Hematopoietic multipotent progenitor cell treated with erythropoietin and hydrocortisone succinate and interleukin-3 and kit ligand, for 4 days (in vitro differentiated cells): Measurements from ENCODE around the gene FKBP3.
A peak's percentile ranks its signal among the peaks of the same experiment; 100 is the strongest.
"Not testable (repeated sequence)": the region's sequence is repeated elsewhere in the genome, so short reads cannot be mapped to it uniquely, and the experiment has no call there.

ENCODE experiments used
- DNase-seq: peaks from one replicate; pipeline ENCODE4 v3.0.0-alpha.2; 2015

Gene FKBP3

DNA sequence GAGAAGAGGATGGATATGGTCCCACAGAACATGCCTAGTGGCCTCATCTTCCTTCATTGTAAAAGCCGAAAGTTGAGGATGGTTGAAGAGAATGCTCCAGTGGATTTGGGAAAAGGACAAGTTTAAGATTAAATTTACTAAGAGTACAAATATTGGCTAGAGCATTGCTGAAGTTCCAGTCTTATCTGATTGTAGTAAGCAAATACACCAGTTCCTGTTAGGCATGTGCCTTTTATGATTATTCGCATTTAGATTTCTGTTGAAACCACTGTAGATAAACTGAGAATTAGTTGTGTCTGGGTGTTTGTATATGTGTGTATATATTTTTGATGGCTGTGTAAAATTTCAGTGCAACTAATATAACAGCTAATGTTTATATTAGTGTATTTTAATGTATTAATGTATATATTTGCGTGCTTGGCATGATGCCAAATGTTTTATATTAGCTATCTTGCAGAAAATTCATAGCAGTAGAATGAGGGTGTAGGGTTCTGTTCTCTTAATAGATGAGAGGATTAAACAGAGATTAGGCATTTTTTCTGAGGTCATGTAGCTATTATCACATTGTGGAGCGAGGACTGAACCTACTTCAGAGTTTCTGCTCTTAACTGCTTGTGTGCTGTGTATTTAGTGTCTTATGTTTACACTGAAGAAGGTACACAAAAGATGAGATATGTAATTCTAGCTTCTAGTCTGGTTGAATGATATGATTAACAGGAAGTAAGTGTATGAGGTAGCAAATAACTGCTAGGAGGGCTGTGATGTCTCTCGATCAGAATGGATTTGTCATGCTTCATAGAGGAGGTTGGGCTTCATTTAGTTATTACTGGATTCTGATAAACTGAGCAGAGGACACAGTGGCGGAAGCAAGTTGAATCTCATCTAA, 21.1 kb downstream of the FKBP3 start:
- DNase-seq, result peak; percentile 69

- no peak for DNase-seq
These were observed 29.7 kb downstream of the FKBP3 start for GRCh38 chr14:45104561-45104960.

GRCh38 chr14:45103806-45104205, 30.5 kb downstream of the FKBP3 start:
- no peak for DNase-seq

GRCh38 chr14:45096218-45096617, 38.1 kb downstream of the FKBP3 start:
- DNase-seq, result no peak

GRCh38 chr14:45095143-45095542, 39.1 kb downstream of the FKBP3 start:
- DNase-seq, result no peak

- no peak for DNase-seq
These were observed 40.0 kb downstream of the FKBP3 start for GRCh38 chr14:45094275-45094674.

- DNase-seq, result no peak
These were observed 42.6 kb downstream of the FKBP3 start for GRCh38 chr14:45091710-45092109.

DNA sequence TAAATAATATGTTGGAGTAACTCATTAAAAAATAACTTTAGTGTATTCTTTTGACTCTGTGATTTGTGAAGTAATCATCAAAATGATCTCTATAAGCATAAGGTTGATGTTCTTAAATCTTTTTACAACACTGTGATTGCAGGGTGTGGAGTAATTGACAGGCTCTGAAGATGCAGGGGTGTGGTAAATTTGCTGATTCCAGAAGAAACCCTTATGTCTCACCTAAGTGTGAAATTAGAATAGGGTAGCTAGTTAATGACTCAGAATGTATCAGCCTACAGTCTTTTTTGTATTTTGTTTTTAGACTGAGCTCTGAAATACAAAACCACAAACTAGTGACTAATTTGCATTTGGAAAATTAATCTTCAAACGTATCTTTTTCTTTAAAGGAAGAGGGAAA, 44.5 kb downstream of the FKBP3 start:
- DNase-seq, result no peak

DNA sequence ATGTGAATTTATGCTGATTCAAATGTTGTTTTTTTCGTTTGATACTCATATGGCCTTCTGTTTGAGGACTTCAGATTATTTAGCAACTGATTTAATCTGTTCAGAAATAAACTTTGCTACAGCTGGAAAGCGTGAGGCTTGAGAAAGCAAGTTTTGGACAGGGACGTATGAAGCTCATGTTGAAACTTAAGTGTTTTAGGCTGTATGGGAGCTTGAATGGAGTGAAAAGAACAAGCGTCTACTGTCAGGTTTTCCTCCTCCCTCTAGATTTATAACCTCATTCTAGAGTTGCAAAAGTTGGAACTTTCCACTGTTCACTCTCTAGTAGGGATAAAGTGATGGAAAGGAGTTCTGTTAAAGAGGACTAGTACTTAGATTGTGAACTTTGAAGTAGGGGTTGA, 49.3 kb downstream of the FKBP3 start:
- DNase-seq, result peak; percentile 50

GRCh38 chr14:45083976-45084722, 50.1 kb downstream of the FKBP3 start, which contains the start of gene PRPF39:
TSS of gene PRPF39 (plus strand) at chr14:45084116. CDS start at chr14:45095240, 11,124 bp downstream.
- DNase-seq, result peak; percentile 98

- no peak for DNase-seq
These were observed 50.7 kb downstream of the FKBP3 start for GRCh38 chr14:45083617-45083975.

GRCh38 chr14:45082420-45082819, 51.9 kb downstream of the FKBP3 start:
- no peak for DNase-seq

DNA sequence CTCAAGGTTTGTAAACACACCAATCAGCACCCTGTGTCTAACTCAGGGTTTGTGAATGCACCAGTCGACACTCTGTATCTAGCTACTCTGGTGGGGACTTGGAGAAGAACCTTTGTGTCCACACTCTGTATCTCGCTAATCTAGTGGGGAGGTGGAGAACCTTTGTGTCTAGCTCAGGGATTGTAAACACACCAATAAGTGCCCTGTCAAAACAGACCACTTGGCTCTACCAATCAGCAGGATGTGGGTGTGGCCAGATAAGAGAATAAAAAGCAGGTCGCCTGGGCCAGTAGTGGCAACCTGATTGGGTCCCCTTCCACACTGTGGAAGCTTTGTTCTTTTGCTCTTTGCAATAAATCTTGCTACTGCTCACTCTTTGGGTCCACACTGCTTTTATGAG, 53.2 kb downstream of the FKBP3 start:
- peak; percentile 22 for DNase-seq

DNA sequence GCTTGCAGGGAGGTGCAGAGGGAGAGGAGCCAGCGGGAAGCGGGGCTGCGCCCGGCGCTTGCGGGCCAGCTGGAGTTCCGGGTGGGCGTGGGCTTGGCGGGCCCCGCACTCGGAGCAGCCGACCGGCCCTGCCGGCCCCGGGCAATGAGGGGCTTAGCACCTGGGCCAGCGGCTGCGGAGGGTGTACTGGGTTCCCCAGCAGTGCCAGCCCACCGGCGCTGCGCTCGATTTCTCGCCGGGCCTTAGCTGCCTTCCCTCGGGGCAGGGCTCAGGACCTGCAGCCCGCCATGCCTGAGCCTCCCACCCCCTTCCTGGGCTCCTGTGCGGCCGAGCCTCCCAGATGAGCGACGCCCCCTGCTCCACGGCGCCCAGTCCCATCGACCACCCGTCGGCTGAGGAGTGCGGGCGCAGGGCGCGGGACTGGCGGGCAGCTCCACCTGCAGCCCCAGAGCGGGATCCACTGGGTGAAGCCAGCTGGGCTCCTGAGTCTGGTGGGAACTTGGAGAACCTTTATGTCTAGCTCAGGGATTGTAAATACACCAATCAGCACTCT, 53.8 kb downstream of the FKBP3 start:
- not testable (repeated sequence) for DNase-seq

DNA sequence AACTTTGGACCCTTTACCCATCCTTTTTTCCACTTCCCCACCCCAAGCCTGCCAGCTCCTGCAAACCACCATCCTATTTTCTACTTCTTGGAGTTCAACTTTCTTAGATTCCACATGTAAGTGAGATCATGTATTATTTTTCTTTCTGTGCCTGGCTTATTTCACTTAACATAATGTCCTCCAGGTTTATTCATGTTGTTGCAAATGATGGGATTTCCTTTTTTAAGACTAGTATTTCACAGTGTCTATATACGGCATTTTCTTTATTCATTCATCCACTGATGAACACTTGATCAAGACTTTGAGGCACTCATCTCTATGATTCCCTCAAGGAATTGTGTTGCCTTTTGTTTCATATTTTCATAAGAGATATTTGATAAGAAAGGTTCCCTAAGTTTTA, 56.0 kb downstream of the FKBP3 start:
- DNase-seq, result no peak

DNA sequence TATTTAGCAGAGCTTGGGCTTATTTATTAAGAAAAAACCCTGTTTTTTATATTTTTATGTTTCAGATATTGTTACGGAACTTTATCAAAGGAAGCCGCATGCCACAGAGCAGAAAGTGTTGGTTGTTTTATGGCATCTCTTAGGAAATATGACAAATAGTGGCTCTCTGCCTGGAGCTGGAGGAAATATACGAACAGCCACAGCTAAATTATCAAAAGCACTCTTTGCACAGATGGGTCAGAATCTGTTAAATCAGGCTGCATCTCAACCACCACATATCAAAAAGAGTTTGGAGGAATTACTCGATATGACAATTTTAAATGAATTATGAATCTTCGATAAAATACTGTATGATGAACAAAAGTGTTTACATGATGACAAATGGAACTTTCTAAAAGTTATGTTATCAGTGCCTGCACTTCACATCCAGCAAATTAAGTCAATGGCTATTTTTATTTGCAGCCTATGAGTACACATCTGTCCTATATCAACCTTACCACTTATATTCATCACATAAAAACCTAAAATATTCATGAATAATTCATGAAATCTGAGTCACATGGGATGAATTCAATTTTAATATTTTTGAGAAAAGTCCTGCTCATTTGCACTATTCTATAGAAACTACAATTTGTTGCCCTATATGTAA, 60.9 kb downstream of the FKBP3 start:
- no peak for DNase-seq

DNA sequence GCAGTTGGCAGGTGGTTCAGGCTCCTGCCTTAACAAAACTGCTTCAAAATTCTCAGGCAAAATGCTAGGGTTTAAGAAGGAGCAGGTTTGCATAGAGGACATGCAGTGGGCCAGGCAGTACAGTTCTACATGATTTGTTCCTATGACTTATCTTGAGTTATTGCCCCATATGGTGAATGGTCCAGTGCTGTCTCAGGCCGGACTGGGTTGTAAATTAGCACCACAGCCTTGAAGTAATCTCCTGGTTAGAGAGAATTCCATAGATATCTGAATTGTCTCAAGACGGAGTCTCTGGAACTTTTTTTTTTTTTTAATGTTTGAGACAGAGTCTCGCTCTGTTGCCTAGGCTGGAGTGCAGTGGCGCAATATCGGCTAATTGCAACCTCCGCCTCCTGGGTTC, 62.2 kb downstream of the FKBP3 start:
- DNase-seq, result no peak

DNA sequence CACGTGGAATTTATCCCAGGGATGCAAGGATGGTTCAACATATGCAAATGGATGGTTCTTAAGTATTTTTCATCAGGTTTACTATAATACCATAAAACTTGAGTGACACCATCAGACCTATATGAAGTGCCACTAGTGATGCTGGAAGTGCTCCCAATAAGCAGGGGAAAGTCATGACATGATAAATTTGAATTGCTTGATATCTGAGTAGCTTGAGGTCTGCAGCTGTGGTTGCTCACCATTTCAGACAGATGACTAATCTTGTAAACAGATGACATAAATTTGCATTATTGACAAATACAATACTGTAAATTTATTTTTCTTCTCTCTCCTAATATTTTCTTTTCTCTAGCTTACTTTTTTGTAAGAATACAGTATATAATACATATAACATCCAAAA, 64.1 kb downstream of the FKBP3 start:
- peak; percentile 23 for DNase-seq

GRCh38 chr14:45068396-45068795, 65.9 kb downstream of the FKBP3 start:
- DNase-seq, result no peak

- DNase-seq, result no peak
These were observed 67.6 kb downstream of the FKBP3 start for GRCh38 chr14:45066667-45067066.

DNA sequence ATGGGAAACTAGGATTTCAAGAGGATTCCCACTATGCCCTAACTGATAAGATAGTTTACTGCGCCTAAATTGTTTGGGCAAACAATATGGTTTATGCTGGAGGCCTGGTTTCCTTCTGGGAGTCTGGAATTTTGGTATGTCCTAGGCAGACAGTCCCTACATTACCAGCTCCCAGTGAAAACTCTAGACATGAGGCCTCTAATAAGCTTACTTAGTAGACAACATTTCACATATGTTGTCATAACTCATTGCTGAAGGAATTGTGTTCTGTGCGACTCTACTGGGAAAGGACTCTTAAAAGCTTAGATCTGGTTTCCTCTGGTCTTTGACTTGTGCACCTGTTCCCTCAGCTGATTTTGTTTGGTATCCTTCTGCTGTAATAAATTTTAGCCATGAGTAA, 68.3 kb downstream of the FKBP3 start:
- DNase-seq, result no peak
